ENCODE results near the gene WFDC5. TPM values are rescaled to one million over a fixed set of nuclear protein-coding genes. Genes with fewer than 3 reads are reported as not detected.

Gene WFDC5
- total and polyA plus RNA-seq, 9 of the 15 experiments (the other 6 are each of a cell fraction or from before 2014, with no cell fraction given), result not detected

GRCh38 chr20:45114465-45115385, at the start of gene WFDC5 (continued):
- TF ChIP-seq CHD4 (IDR thresholded peaks at IDR 0.05; ENCODE audit: insufficient read depth, insufficient replicate concordance, low read depth, low read length, poor library complexity, severe bottlenecking) (no peak), ZNF174 (CRISPR knock-in tag; IDR thresholded peaks at IDR 0.05) (no peak), CHD2 (IDR thresholded peaks at IDR 0.05; ENCODE audit: low read depth, low read length) (no peak)
- TF ChIP-seq, protein P1, sequence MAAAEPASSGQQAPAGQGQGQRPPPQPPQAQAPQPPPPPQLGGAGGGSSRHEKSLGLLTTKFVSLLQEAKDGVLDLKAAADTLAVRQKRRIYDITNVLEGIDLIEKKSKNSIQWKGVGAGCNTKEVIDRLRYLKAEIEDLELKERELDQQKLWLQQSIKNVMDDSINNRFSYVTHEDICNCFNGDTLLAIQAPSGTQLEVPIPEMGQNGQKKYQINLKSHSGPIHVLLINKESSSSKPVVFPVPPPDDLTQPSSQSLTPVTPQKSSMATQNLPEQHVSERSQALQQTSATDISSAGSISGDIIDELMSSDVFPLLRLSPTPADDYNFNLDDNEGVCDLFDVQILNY (CRISPR knock-in tag; IDR thresholded peaks at IDR 0.05), result no peak

GRCh38 chr20:45163083-45163803, 48.3 kb upstream of the WFDC5 start:
- Histone ChIP-seq H3K27ac (ENCODE audit: extremely low read depth, low read depth, low read length) (no peak overlapping the region), H4K20me1 (replicated peaks; ENCODE audit: control insufficient read depth, insufficient read depth, low read length) (no peaks in the 10 kb centered on the region), H3K36me3 (ENCODE audit: control insufficient read depth, insufficient read depth, low read length) (no peaks in the 10 kb centered on the region), H3K4me1 (replicated peaks in 1 of 2; ENCODE audit: control insufficient read depth in 2 of 2, insufficient read depth in 2 of 2, low read length in 2 of 2) (no peaks in the 10 kb centered on the region), H3K79me2 (ENCODE audit: control insufficient read depth, insufficient read depth, low read length) (no peaks in the 10 kb centered on the region), H2AFZ (ENCODE audit: low read depth, low read length) (no peak overlapping the region), H3K9ac (ENCODE audit: insufficient read depth in 1 of 2, low read depth in 2 of 2, low read length in 2 of 2) (no peak overlapping the region), H3K9me1 (ENCODE audit: control insufficient read depth, insufficient read depth, low read length) (no peaks in the 10 kb centered on the region), H3K4me2 (ENCODE audit: insufficient read depth, low read length) (no peak overlapping the region), H3K27me3 (ENCODE audit: control insufficient read depth in 2 of 2, insufficient read depth in 2 of 2, low read length in 2 of 2) (no peaks in the 10 kb centered on the region), H3K9me3 (replicated peaks; ENCODE audit: control insufficient read depth, insufficient read depth, low read depth, low read length) (no peaks in the 10 kb centered on the region), H3K4me3 (no peak overlapping the region)
- no peak for ATAC-seq
- 0% methylated on average over 1 of the region's 1 CpG for WGBS (ENCODE audit: insufficient coverage, low coverage, missing lambda C conversion rate)
- DNase-seq (ENCODE audit: extremely low read depth in 1 of 4, low spot score in 3 of 4), result no peak
- in situ Hi-C loops (cut with MboI) (no loop called here), intact Hi-C loops (cut with micrococcal nuclease) (no loop called here)
- POLR2A ChIA-PET, result interaction anchor here (0.6 to 1.1 kb wide), 2 partner anchors 53 to 792 kb away, joined by 3 to 4 read pairs; no protein-coding TSS in a partner anchor
- FAIRE-seq, result no peak
- CTCF ChIA-PET (ENCODE audit: low intra/inter-chr PET ratio), result no interaction called here
- no TSS peak for BruUV-seq (replicated peaks)
- TF ChIP-seq, protein P2, sequence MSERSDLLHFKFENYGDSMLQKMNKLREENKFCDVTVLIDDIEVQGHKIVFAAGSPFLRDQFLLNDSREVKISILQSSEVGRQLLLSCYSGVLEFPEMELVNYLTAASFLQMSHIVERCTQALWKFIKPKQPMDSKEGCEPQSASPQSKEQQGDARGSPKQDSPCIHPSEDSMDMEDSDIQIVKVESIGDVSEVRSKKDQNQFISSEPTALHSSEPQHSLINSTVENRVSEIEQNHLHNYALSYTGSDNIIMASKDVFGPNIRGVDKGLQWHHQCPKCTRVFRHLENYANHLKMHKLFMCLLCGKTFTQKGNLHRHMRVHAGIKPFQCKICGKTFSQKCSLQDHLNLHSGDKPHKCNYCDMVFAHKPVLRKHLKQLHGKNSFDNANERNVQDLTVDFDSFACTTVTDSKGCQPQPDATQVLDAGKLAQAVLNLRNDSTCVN (CRISPR knock-in tag; IDR thresholded peaks at IDR 0.05), result no peak
- TF ChIP-seq FOSL1 (tag; conservative IDR thresholded peaks at IDR 0.05) (no peak), CBFA2T2 (conservative IDR thresholded peaks at IDR 0.05) (no peak), SOX6 (IDR thresholded peaks at IDR 0.05) (no peak), FOXM1 (IDR thresholded peaks at IDR 0.05; ENCODE audit: low read depth) (no peak), FOXM1 (CRISPR knock-in tag; IDR thresholded peaks at IDR 0.05; ENCODE audit: low read depth) (no peak), HCFC1 (IDR thresholded peaks at IDR 0.05; ENCODE audit: low read depth, low read length) (no peak), MBD2 (IDR thresholded peaks at IDR 0.05; ENCODE audit: borderline replicate concordance, low read depth) (no peak), TFAM (CRISPR knock-in tag; conservative IDR thresholded peaks at IDR 0.05) (no peak), NR4A1 (CRISPR knock-in tag; IDR thresholded peaks at IDR 0.05) (no peak), NR4A1 (tag; IDR thresholded peaks at IDR 0.05) (no peak), RNF2 (IDR thresholded peaks at IDR 0.05) (no peak), LARP7 (IDR thresholded peaks at IDR 0.05) (no peak), PTBP1 (IDR thresholded peaks at IDR 0.05; ENCODE audit: low read depth, low read length) (no peak), MCM5 (IDR thresholded peaks at IDR 0.05; ENCODE audit: low read depth) (no peak), GTF2A2 (tag; IDR thresholded peaks at IDR 0.05) (no peak), EP400 (IDR thresholded peaks at IDR 0.05) (no peak)

Measured in K562 (cell line).